Skeletal muscle satellite cell (primary cell): ENCODE data around the gene MARCHF6.
"Not testable (repeated sequence)": the region's sequence is repeated elsewhere in the genome, so short reads cannot be mapped to it uniquely, and the experiment has no call there.

Experiments
- H3K27me3 ChIP-seq: 2 replicates; pipeline ENCODE4 v1.7.0; 2013; ENCODE audit warnings: low read length; ENCODE audit not compliant: control insufficient read depth, insufficient read depth
- H3K36me3 ChIP-seq: 2 replicates; pipeline ENCODE4 v1.7.0; 2013; ENCODE audit warnings: mild to moderate bottlenecking, control low read depth, low read length; ENCODE audit not compliant: insufficient read depth
- H3K4me1 ChIP-seq: 2 replicates; pipeline ENCODE4 v1.7.0; 2013; ENCODE audit warnings: low read length; ENCODE audit not compliant: control insufficient read depth, insufficient read depth
- H3K4me2 ChIP-seq: 2 replicates; pipeline ENCODE4 v1.7.0; 2013; ENCODE audit warnings: mild to moderate bottlenecking, low read length
- H3K4me3 ChIP-seq: 2 replicates; pipeline ENCODE4 v1.7.0; 2013; ENCODE audit warnings: low read length
- H3K9ac ChIP-seq: 2 replicates; pipeline ENCODE4 v1.7.0; 2013; ENCODE audit warnings: mild to moderate bottlenecking, low read depth, low read length, moderate library complexity
- H3K9me3 ChIP-seq: replicated peaks from 2 replicates; pipeline ENCODE4 v1.7.0; 2013; ENCODE audit warnings: mild to moderate bottlenecking, control low read depth, low read length

The MARCHF6 gene

GRCh38 chr5:10339058-10339811 is 14.3 kb upstream of the MARCHF6 start:
- H3K9ac ChIP-seq = no peak overlapping the region

GRCh38 chr5:10339958-10340357 is 13.5 kb upstream of the MARCHF6 start:
- no peak overlapping the region for H3K4me3 ChIP-seq
- H3K4me2 ChIP-seq = no peak overlapping the region
- no peaks in the 10 kb centered on the region for H3K4me1 ChIP-seq
- H3K9me3 ChIP-seq = no peaks in the 10 kb centered on the region
- H3K27me3 ChIP-seq = no peaks in the 10 kb centered on the region
- no peaks in the 10 kb centered on the region for H3K36me3 ChIP-seq
- H3K9ac ChIP-seq = no peak overlapping the region

More at GRCh38 chr5:10339058-10339811, 14.3 kb upstream of the MARCHF6 start:
- H3K9me3 ChIP-seq = no peaks in the 10 kb centered on the region
- H3K4me1 ChIP-seq = no peaks in the 10 kb centered on the region
- H3K4me2 ChIP-seq = no peak overlapping the region
- no peaks in the 10 kb centered on the region for H3K36me3 ChIP-seq
- no peaks in the 10 kb centered on the region for H3K27me3 ChIP-seq
- no peak overlapping the region for H3K4me3 ChIP-seq

GRCh38 chr5:10343486-10343885 is 10.0 kb upstream of the MARCHF6 start:
- H3K4me3 ChIP-seq = no peak overlapping the region
- H3K36me3 ChIP-seq = no peaks in the 10 kb centered on the region
- no peak overlapping the region for H3K4me2 ChIP-seq
- no peaks in the 10 kb centered on the region for H3K9me3 ChIP-seq
- no peaks in the 10 kb centered on the region for H3K27me3 ChIP-seq
- no peaks in the 10 kb centered on the region for H3K4me1 ChIP-seq
- no peak overlapping the region for H3K9ac ChIP-seq

GRCh38 chr5:10344461-10345106 is 8.9 kb upstream of the MARCHF6 start:
- not testable (repeated sequence) for H3K4me2 ChIP-seq, H3K4me3 ChIP-seq, H3K4me1 ChIP-seq, H3K9ac ChIP-seq, H3K36me3 ChIP-seq, H3K27me3 ChIP-seq, H3K9me3 ChIP-seq

GRCh38 chr5:10348258-10348657 is 5.2 kb upstream of the MARCHF6 start:
- no peaks in the 10 kb centered on the region for H3K36me3 ChIP-seq
- no peak overlapping the region for H3K4me3 ChIP-seq
- no peaks in the 10 kb centered on the region for H3K27me3 ChIP-seq
- H3K4me2 ChIP-seq = no peak overlapping the region
- H3K4me1 ChIP-seq = peaks cover 9% of the 10 kb centered on the region
- no peaks in the 10 kb centered on the region for H3K9me3 ChIP-seq
- no peak overlapping the region for H3K9ac ChIP-seq

- H3K36me3 ChIP-seq = no peaks in the 10 kb centered on the region
- H3K9me3 ChIP-seq = no peaks in the 10 kb centered on the region
- H3K27me3 ChIP-seq = no peaks in the 10 kb centered on the region
- H3K9ac ChIP-seq = no peak overlapping the region
- H3K4me3 ChIP-seq = no peak overlapping the region
- H3K4me1 ChIP-seq = peaks cover 16% of the 10 kb centered on the region
- H3K4me2 ChIP-seq = no peak overlapping the region
These were observed 2.1 kb upstream of the MARCHF6 start for GRCh38 chr5:10351199-10351905.

GRCh38 chr5:10351919-10352318 is 1.6 kb upstream of the MARCHF6 start:
- H3K4me1 ChIP-seq = peaks cover 21% of the 10 kb centered on the region
- no peak overlapping the region for H3K4me2 ChIP-seq
- no peaks in the 10 kb centered on the region for H3K27me3 ChIP-seq
- H3K9ac ChIP-seq = no peak overlapping the region
- H3K36me3 ChIP-seq = no peaks in the 10 kb centered on the region
- H3K4me3 ChIP-seq = no peak overlapping the region
- H3K9me3 ChIP-seq = no peaks in the 10 kb centered on the region

DNA sequence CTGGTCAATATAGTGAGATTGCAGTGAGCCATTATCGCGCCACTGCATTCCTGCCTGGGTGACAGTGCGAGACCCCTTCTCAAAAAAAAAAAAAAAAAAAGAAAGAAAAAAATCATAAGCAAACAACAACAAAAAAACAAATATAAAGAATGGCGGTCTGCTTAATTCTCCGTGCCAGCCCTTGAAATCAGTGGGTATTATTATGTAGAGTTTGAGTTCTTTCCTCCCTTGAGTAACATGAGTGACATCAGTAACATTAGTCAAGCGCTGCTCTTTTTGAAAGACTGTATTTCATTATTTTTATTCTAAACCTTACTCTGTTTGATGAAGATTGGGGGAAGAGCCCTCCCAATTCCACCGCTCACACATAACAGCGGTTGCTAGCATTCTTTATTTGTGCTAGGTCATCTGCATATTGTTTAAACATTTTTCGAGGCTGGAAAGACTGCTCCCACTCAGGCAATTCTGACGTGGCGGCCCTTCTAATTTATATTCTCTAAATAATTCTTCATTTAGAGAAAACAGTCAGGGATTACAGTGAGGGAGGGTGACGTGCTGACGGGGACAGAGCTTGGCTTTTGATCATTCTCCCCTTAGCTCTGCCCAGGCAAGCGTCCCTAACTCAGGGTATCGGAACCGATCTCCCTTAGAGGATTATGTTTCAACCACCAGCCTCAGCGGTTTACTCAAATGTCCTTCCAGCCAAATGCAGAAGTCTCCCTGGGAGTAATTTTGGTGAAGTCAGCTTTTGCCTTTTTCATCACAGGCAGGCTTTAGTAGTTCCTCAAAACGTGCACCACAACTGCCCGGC is 860 bp upstream of the MARCHF6 start:
- no peaks in the 10 kb centered on the region for H3K9me3 ChIP-seq
- H3K4me2 ChIP-seq = peak overlapping the region; percentile 90
- no peaks in the 10 kb centered on the region for H3K27me3 ChIP-seq
- H3K36me3 ChIP-seq = no peaks in the 10 kb centered on the region
- peak overlapping the region; percentile 96 for H3K9ac ChIP-seq
- peaks cover 26% of the 10 kb centered on the region for H3K4me1 ChIP-seq
- peak overlapping the region; percentile 99 for H3K4me3 ChIP-seq

GRCh38 chr5:10354048-10354872 is 765 bp downstream of the MARCHF6 start:
- Histone ChIP-seq H3K4me1 (peaks cover 27% of the 10 kb centered on the region), H3K9me3 (no peaks in the 10 kb centered on the region), H3K4me2 (peak overlapping the region; percentile 90), H3K4me3 (peak overlapping the region; percentile 99), H3K36me3 (no peaks in the 10 kb centered on the region), H3K9ac (peak overlapping the region; percentile 96), H3K27me3 (no peaks in the 10 kb centered on the region)

DNA sequence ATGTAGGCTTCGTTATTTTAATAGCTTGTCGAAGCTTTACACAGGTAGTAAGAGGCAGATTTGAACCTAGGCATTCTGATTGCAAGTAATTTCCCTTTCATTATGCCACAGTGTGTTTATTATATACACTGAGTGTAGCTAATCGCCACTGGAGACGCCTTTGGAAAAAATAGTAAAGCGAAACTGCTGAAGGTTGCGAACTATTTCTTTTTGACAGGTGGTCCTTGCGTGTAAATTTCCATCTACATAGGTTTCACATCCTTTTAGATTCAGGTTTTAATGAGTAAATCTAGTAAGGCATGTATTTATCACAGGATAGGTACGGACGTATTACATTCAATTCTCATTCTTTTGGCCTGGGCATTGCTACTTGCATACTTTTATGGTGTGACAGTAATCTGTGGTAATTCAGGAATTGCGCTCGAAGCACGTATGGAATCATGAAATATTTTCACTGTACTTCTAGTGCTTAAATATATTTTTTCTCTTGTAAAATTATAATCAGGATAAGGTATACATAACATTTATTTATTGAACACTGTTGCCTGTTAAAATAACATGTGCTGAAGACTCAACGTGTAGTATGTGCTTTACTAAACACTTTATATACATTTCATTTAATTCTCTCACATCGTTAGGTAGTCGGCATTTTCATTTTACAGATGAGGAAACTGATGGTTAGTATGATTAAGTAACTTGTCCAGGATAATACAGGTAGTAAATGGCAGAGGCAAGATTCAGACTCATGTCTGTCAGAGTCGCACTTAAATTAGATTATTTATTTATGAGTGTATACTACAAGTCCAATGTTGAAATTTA is 1.8 kb downstream of the MARCHF6 start:
- no peaks in the 10 kb centered on the region for H3K9me3 ChIP-seq
- H3K36me3 ChIP-seq = no peaks in the 10 kb centered on the region
- peak overlapping the region; percentile 99 for H3K4me3 ChIP-seq
- H3K4me2 ChIP-seq = peak overlapping the region; percentile 83
- H3K27me3 ChIP-seq = no peaks in the 10 kb centered on the region
- peaks cover 27% of the 10 kb centered on the region for H3K4me1 ChIP-seq
- peak overlapping the region; percentile 96 for H3K9ac ChIP-seq
